Peyer's patch (tissue), 4 donors: ENCODE results near the gene LTA.

Source experiments
- CTCF ChIP-seq, 6 experiments: fragments of 450-650 bp in 4 of 6; fragments of 200-600 bp in 2 of 6; sonication (generic) in 1 of 6; IDR thresholded peaks; one replicate each; pipeline ENCODE4 v1.5.1; 2017 to 2019; ENCODE audit warnings: antibody characterized with exemption in 6 of 6, mild to moderate bottlenecking in 3 of 6, moderate library complexity in 1 of 6
- POLR2A ChIP-seq, 2 donors: fragments of 450-650 bp; IDR thresholded peaks; one replicate each; pipeline ENCODE4 v1.5.1; 2017; ENCODE audit warnings: antibody characterized with exemption in 2 of 2, mild to moderate bottlenecking in 2 of 2, moderate library complexity in 2 of 2

- no peak for TF ChIP-seq CTCF (IDR thresholded peaks at IDR 0.05)
- TF ChIP-seq POLR2A (IDR thresholded peaks at IDR 0.05): no peak
These were observed 13.8 kb upstream of the LTA start for GRCh38 chr6:31558318-31558625.
